GM18867 (cell line): ENCODE results near the gene GNAZ.
"Not testable (repeated sequence)": the region's sequence is repeated elsewhere in the genome, so short reads cannot be mapped to it uniquely, and the experiment has no call there.

Experiments
- ATAC-seq: cut with Tn5 transposase; IDR thresholded peaks from one replicate; pipeline ENCODE4 v1.9.1; 2021; ENCODE audit warnings: mild to moderate bottlenecking, moderate library complexity; ENCODE audit not compliant: unreplicated experiment

GNAZ gene

DNA sequence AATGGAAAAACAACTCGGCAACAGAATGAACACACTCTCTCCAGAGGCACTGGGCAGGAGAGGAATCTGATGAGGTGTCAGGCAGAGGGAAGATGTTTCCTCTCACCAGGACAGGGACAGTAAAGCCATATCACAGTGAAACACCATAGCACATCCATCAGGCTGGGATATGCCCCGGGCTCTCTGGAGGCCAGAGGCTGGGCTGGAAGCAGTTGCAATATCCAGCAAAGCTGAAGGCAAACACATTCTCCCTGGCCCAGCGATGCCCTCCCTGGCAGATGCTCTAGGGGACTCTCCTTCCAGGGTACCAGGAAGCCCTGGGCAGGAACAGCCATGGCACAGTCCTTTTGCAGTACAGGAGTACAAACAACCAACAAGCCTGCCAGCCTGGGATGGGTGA is 60.4 kb downstream of the GNAZ start:
- ATAC-seq = no peak

DNA sequence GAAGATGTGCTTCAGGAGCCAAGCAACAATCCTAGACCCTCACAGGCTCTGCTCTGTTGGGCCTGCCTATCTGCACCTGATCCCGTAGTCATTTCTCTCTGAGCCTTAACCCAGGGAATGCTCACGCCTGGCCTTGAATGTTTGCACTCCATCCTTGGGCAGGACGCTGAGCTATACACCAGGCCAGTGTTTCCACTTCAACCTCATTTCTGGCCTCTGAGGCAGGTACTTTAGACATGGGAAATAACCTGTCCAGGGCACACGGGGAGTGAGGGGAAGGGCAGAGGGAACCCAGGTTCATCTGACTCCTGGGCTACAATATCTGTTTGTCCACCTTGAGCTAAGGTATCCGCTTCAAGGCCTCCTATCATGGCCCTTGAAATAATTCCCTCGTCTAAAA is 61.6 kb downstream of the GNAZ start:
- no peak for ATAC-seq

DNA sequence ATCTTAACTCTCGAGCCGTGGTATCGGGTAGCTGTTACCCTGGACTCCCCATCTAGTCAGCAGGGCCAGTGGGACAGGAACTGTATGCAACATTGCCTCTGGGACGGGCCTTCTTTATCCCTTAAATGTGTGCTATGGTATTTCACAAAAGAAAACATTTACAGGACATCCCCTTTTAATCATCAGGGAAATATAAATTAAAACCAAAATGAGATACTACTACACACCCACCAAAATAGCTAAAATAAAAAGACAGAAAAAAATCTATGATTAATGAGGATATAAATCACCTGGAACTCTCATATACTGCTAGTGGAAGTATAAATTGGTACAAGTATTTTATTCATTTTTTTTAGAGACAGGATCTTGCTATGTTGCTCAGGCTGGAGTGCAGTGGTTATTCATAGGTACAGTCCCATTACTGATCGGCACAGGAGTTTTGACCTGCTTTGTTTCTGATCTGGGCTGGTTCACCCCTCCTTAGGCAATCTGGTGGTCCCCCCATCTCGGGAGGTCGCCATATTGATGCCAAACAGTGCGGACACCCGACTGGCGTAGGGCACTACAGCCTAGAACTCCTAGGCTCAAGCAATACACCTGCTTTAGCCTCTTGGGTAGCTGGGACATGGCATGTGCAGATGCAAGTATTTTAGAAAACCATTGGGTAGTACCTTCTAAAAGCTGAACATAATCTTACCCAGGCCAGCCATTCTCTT is 62.2 kb downstream of the GNAZ start:
- no peak for ATAC-seq

DNA sequence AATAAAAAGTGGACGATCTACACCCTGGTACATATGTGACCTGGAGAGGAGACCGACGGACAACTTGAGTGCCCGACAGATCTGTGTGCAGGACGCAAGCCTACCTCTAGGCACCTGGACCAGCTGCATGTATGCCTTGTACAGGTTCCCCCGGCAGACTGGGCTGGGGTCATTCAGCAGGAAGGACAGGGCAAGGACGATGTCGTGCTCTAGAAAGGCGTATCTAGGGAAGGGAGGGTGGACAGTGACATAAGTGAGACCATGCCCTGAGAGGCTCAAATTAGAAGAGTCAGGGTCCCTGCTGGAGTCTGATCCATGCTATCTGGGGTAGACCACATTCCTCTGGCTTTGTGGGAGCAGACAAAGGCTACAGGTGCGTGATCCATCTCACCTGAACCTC is 63.6 kb downstream of the GNAZ start:
- ATAC-seq = no peak

DNA sequence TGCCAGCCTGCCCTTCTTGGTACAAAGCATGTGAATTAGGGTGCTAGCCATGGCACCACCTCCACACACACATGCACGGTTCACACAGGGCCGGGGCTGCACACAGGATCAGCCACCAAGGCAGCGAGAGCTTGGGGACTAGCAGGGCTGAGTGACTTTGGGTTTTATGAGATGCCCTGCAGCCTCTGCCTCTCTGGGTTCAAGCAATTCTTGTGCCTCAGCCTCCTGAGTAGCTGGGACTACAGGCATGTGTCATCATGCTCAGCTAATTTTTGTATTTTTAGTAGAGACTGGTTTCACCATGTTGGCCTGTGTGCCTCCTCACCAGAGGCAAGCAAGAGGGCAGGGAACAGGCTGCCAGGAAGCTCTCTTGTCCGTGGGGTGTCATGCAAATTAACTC is 66.7 kb downstream of the GNAZ start:
- ATAC-seq = not testable (repeated sequence)

DNA sequence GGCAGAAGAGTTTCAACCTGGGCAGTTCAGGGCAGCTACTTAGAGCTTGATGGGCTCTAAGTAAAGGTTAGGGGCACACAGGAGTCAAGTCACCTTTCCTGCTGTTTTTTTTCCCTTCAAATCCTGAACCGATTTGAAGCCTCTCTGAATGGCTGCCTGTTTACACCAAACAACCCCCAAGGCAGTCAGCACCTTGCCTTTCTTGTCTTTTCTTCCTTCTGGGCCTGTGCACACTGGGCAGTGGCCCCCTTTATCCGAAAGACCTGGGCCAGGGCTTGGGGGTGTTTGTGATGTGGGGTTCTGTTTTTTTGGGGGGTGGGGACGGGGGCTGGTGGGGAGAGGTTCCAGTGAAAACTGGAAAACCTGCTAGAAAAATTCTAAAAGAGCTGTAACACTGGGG is 67.1 kb downstream of the GNAZ start:
- no peak for ATAC-seq

DNA sequence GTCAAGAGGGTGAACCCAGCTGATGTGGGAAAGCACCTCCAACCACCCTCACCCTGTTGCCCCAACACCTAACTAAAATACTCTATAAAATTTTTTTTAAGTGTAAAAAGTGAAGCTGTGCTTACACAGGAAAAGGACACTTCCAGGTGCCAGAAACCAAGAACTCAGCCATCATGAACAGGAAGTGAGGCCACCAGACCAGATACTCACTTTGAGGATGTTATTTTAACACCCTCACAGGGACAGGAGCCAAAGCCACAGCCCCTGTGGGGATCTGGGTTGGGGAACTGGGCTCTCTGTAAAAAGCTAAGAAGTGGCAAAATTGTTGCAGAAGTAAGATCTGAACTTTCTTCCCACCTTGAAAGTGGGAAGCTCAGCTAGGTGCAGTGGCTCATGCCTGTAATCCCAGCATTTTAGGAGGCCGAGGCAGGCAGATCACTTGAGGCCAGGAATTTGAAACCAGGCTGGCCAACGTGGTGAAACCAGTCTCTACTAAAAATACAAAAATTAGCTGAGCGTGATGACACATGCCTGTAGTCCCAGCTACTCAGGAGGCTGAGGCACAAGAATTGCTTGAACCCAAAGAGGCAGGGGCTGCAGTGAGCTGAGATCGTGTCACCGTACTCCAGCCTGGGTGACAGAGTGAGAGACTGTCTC is 67.7 kb downstream of the GNAZ start:
- peak; percentile 46 for ATAC-seq

DNA sequence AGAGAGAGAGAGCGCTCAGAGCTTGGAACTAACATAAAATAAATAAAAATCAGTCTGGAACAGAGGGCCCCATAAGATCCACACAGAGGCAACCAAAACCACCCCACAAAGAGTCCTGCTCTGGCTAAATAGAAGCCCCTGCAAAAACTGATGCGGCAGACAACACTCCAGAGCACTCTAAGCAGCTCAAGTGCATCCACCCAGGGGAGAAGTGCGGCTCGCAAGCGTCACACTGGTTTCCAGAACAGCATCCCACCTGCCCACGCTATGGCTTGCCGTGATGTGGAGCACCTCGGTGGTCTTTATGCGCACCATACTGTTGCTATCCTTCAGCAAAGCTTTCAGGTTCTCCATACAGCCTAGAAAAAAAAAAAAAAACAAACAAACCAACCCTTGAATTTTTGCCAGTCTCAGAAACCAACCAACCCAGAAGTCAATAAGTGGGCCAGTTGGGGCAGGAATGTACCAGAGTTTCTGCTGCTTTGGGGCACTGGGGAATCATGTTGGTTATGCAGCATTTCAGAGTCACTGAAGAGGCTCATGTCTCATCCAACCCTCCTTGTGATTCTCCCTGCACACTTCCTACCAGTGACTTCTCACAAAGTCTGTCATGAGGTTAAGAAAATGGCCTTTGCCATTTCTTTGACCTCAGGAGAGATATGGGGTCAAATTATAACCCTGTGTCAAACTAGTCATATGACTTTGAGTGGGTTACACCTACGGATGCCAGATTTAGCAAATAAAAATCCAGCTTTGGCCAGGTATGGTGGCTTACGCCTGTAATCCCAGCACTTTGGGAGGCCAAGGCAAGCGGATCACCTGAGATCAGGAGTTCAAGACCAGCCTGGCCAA is 68.5 kb downstream of the GNAZ start:
- ATAC-seq = no peak

DNA sequence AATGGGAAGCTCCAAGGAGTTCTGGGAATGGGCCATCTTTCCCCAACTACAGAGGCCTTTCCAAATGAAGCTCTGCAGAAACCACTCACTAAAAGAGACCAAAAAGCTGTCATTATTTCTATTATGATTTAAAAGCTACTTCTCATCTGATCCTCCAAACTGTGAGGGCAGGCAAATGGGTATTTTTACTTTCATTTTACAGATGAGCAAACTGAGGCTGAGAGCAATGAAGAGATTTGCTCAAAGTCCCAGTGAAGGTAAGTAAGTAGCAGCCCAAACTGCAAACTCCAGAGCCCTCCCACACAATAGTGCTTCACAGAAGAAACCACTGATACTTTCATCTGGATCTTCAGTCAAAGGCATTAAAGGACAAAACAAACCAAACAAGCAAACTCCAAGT is 70.1 kb downstream of the GNAZ start:
- no peak for ATAC-seq

DNA sequence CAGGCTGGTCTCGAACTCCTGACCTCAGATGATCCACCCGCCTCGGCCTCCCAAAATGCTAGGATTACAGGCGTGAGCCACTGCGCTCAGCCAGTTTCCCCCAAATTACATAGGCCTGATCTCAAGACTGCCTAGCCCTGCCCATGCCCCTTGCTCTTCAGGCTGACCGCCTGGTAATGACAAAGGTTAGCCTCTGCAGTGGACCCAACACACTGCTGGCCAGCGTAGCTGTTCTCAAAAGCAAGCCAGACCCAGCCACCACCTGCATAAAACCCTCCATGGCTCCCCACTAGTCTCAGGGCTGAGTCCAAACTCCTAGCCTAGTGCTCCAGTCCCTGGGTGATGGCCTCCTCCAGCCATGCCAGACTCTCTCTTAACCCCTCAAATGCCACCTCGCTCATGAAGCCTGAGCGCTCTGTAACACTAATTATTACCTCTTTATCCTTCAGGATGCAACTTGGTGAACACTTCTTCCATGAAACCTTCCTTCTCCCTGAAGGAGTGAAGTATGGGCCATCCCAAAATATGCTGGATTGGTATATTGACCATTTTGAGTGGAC is 72.3 kb downstream of the GNAZ start:
- ATAC-seq = no peak

DNA sequence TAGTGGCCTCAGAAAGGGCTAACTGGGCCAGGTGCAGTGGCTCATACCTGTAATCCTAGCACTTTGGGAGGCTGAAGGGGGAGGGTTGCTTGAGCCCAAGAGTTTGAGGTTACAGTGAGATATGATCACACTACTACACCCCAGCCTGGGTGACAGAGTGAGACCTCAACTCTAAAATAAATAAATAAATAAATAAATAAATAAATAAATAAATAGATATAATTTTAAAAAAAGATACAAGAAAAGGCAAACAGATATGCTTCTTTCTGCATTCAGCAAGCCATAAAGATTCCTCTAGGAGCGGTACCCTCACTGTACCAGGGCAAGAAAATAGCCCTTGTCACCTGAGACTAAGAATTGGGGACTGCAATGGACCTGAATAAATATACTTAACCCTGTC is 72.8 kb downstream of the GNAZ start:
- ATAC-seq = no peak

DNA sequence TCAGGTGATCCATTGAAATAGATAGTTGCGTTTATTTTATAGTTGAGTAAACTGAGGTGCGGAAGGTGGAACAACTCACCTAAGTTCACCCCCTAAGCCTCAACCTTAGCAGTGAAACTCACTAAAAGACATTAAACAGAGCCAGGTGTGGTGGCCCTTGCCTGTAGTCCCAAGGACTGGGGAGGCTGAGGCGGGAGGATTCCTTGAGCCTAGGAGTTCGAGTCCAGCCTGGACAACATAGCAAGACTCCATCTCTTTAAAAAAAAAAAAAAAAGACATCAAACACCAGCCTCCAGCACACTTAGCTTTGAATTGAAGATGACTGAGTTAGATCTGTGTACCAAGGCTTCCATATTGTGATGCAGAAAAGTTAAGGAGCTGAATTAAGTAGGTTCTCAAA is 74.1 kb downstream of the GNAZ start:
- ATAC-seq = no peak

DNA sequence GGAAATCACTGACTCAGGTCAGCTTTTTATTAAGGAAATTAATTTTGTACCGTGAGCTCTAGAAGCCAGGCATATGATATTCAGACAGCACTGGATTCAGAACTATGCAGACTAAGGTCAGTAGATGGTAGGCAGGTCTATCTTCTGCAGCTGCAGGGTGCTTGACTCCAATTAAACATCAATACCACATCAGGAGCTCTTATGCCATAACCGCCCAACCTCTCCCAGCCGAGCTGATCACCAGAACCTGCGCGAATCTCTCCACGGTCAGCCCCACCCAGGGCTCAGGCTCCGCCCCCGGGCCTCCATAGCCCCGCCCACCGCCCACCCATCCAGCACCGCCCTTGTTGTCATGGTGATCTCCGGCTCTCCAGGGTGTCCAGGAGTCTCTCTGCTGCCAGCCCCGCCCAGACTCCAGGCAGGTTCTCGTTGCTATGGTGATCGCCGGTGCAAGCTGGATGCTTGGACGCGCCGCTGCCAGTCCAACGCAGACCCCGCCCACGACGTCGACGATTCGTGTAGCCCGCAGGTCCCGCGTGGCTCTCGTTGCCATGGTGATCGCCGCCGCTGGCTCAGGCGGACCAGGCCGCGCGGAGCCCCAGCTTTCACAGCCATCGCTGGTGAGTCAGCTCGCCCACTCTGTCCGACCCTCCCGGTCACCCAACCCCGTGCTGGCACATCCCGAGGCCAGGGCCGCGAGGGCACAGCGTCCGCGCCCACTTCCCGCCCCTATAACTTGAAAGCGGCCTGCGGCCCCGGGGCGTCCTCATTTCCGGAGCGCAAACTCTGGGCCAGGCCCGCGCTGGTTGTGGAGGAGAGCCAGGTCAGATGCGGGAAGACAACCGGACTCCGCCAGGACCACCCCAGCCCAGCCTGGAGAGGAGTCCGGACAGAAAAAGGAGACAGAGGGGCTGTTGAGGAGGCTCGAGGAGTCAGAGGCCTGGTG is 74.9 kb downstream of the GNAZ start, which contains the start of gene RAB36:
TSS of gene RAB36 (plus strand) at position 546 of the 946 bp plus-strand sequence. CDS start 1,140 bp downstream, outside the sequence.
- ATAC-seq = peak; percentile 38

DNA sequence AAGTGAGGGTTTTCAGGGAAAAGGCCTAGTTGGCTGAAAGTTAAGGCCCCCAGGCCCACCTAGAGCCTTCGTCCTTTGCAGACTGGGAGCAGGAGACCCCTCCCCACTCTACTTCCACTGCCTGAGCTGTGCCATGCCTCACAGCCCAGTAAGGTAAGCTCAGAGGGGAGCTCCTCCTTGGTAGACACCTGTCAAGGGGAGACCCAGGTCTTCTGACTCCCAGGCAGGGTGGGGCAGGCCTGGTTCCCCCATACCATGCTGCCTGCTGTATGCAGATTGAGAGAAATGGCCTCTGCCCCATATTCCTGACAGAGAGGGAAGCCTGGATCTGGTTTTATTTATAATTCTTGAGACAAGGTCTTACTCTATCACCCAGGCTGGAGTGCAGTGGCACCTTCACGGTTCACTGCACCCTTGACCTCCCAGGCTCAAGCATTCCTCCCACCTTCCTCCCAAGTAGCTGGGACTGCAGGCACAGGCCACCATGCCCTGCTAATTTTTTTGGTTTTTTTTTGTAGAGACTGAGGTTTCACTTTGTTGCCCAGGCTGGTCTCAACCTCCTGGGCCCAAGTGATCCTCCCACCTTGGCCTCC is 75.7 kb downstream of the GNAZ start:
- no peak for ATAC-seq

DNA sequence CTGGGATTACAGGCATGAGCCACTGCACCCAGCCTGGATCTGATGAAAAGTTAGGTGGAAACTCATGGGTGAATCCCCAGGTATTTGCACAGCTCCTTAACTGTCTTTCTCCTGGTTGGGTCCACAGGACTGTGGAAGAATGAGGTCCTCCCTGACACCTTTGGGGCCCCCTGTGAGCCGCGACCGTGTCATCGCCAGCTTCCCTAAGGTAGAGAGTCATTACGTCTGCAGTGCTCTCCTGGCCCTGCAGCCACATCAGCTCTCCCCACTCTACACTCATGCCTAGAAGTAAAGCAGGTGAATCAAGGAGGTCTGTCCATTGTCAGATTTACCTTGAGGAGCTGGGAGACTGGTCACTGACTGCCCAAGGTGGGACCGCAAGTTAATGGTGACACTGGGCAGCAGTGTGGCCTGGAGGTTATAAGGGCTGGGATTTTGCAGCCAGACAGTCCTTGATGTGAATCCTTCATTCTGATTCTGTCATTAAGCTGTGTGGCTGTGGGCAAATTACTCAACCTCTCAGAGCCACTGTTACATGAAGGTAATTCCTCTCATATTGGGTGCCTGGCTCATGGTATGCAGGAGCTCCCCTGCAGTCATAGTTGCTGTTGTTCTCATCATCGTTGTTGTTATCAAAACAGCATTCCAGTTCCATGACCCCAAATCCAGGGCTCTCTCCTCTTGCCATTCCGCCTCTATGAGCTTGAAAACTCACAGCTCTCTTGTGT is 76.3 kb downstream of the GNAZ start:
- ATAC-seq = no peak

DNA sequence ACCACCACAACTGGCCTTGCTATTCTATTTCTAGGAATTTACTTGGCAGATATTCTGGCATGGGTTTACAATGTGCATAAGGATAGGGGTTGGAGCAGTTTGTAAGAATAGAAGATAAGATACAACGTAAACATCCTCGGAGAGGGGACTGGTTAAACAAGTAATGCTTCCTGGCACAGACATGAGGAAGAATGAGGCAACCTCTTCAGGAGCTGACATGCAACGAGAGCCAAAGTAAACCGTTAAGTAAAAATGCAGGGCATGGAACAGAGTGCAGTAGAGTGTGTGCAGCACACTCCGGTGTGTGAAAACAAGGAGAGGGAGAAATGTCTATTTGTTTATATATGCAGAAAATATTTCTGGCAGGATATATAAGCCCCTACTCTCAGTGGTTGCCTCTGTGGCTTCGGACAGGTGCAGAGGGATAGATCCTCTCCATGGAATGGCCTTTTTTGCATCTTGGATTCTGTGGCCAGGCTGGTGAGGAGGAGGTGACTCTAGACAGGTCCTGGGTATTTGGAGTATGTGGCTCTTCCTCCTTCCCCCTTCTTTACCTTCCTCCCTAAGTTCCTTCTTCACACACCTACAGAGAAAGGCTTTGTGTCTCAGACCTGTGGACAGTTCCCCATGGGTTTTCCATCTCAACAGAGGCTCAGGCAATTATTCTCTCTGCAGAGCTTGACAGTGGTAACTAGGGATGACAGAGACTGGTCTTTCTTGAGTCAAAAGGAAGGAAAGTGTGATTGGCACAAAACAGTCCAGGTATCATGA is 77.5 kb downstream of the GNAZ start:
- no peak for ATAC-seq

DNA sequence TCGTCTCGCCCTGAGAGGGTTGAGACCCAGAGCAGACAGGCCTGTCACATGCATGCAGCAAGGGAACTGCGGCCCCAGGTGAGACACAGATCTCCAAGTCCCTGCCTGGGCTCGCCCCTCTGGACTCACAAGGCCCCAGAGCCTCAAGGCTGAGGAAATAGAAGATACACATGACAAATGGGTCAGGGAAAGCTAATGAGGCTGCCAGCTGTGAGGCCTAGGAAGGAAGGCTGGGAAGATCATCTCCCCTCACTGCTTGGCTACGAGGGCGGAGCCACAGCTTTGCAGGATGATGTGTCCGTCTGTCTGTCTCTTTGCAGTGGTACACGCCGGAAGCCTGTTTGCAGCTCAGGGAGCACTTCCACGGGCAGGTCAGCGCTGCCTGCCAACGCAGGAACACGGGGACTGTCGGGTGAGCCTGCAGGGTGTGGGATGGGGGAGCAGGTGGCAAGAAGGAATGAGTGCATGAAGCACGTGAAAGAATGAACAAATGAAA is 79.5 kb downstream of the GNAZ start:
- no peak for ATAC-seq

DNA sequence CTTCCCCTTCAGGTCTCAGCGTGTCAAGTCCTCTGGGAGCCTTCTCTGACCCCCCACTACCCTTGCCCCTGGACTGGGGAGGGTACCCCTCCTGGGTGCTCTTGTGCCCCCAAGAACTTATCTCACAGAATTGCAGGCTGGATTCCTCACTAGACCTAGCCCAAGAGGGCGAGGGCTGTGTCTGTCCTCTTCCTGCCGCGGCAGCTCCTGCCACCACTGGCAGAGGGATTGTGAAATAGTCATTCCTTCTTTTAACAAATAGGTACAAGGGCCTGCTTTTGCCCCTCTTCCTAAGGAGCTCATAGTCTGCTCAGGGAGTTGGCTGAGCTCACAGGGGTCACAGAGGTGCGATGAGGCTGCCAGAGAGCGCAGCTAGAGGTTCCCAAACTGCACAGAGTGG is 80.4 kb downstream of the GNAZ start:
- no peak for ATAC-seq
